ENCODE data around the gene C19orf73. TPM values are rescaled to one million over a fixed set of nuclear protein-coding genes. Genes with fewer than 3 reads are reported as not detected.

Gene C19orf73
- total and polyA plus RNA-seq, 9 of the 15 experiments (the other 6 are each of a cell fraction or from before 2014, with no cell fraction given): 0.08 to 7.4 (median 1.4) TPM

DNA sequence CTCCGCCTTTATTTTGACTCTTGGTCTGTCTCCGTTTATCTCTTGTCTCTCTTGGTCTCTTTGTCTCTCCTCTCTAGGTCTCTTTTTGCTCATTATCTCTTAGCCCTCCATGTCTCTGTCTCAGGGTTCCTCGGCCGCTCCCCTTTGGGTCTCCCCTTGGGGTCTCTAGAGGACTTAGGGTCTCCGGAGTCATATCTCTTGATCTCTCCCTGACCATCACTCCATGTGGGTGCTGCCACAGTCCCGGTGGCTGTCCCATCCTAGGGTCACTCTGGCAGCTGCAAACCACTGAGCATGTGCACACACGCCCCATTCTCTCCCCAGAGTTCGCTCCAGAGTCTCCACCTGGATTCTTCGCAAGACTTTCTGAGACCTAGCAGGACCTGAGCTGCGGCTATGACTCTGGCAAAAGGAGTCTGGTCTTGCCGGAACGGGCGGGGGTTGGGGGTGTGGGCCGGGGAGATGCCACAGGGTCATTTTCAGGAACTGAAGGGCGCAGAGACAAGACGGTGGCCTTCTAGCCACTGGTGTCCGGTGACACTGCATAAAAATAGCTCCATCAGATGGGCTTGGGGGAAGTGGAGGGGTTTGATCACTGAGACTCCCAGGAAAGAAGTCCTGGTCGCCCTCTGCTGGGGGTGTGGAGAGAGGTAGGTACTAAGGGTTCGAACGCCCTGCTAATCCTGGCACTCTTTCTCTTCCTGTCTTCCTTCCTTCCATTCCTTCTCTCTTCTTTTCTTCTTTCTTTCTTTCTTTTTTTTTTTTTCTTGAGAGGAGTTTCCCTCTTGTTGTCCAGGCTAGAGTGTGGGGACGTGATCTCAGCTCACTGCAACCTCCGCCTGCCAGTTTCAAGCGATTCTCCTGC is 45.2 kb downstream of the C19orf73 start (continued):
- TF ChIP-seq ZZZ3 (IDR thresholded peaks at IDR 0.05): no peak
- no peak for TF ChIP-seq ZNF23 (CRISPR knock-in tag; IDR thresholded peaks at IDR 0.05)
- no peak for TF ChIP-seq NR1H2 (CRISPR knock-in tag; IDR thresholded peaks at IDR 0.05)
- TF ChIP-seq ZNF274 (IDR thresholded peaks at IDR 0.05; ENCODE audit: borderline replicate concordance, low read depth, low read length): no peak
- TF ChIP-seq SUPT5H (IDR thresholded peaks at IDR 0.05): 0 out of 2 replicates have a peak, but pooled peaks have one; percentile 27
- TF ChIP-seq CSDE1 (IDR thresholded peaks at IDR 0.05): no peak
- TF ChIP-seq MEF2D (tag; conservative IDR thresholded peaks at IDR 0.05; ENCODE audit: low read depth): peak; percentile 83
- peak; percentile 17; the same call in 1 of the 2 replicates for TF ChIP-seq NFIC (IDR thresholded peaks at IDR 0.05)
- no peak; the same call in 1 of the 2 replicates for TF ChIP-seq EGR1 (conservative IDR thresholded peaks at IDR 0.05)
- no peak for TF ChIP-seq RBM25 (IDR thresholded peaks at IDR 0.05; ENCODE audit: low read depth, low read length, severe bottlenecking)
- TF ChIP-seq ZNF445 (CRISPR knock-in tag; IDR thresholded peaks at IDR 0.05; ENCODE audit: low read depth): no peak
- no peak for TF ChIP-seq TCF7 (IDR thresholded peaks at IDR 0.05; ENCODE audit: borderline replicate concordance)
- TF ChIP-seq, protein P1, sequence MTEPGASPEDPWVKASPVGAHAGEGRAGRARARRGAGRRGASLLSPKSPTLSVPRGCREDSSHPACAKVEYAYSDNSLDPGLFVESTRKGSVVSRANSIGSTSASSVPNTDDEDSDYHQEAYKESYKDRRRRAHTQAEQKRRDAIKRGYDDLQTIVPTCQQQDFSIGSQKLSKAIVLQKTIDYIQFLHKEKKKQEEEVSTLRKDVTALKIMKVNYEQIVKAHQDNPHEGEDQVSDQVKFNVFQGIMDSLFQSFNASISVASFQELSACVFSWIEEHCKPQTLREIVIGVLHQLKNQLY (CRISPR knock-in tag; conservative IDR thresholded peaks at IDR 0.05): no peak
- peak; percentile 73 for TF ChIP-seq CTCFL (IDR thresholded peaks at IDR 0.05; ENCODE audit: borderline replicate concordance, insufficient read depth, low read depth, low read length, poor library complexity, severe bottlenecking)
- TF ChIP-seq PYGO2 (tag; IDR thresholded peaks at IDR 0.05): no peak
- 0 out of 2 replicates have a peak, but pooled peaks have one; percentile 21 for TF ChIP-seq RBFOX2 (IDR thresholded peaks at IDR 0.05; ENCODE audit: low read depth, low read length)
- TF ChIP-seq RBM14 (IDR thresholded peaks at IDR 0.05; ENCODE audit: borderline replicate concordance, insufficient read depth, low read depth, low read length): no peak
- TF ChIP-seq HIVEP1 (CRISPR knock-in tag; IDR thresholded peaks at IDR 0.05): no peak
- no peak for TF ChIP-seq ZNF347 (CRISPR knock-in tag; IDR thresholded peaks at IDR 0.05; ENCODE audit: low read depth)
- TF ChIP-seq LARP7 (IDR thresholded peaks at IDR 0.05): peak; percentile 51; the same call in 1 of the 2 replicates
- no peak for TF ChIP-seq ZNF583 (CRISPR knock-in tag; IDR thresholded peaks at IDR 0.05)
- peak in 1 of 2 experiments; percentile 41 for TF ChIP-seq E2F6 (IDR thresholded peaks at IDR 0.05; ENCODE audit: borderline replicate concordance in 1 of 2, extremely low read depth in 1 of 2, insufficient read depth in 1 of 2, insufficient read length in 1 of 2, low read depth in 1 of 2, low read length in 1 of 2, poor library complexity in 1 of 2, severe bottlenecking in 1 of 2)
- TF ChIP-seq ETS2 (tag; IDR thresholded peaks at IDR 0.05; ENCODE audit: borderline replicate concordance, poor library complexity, severe bottlenecking): no peak
- TF ChIP-seq CCNT2 (IDR thresholded peaks at IDR 0.05; ENCODE audit: borderline replicate concordance, extremely low read depth, insufficient read length, low read depth, low read length): no peak
- no peak for TF ChIP-seq BCL6 (CRISPR knock-in tag; IDR thresholded peaks at IDR 0.05)

All from K562 (cell line).